ENCODE results near the gene PKMYT1.
A peak's percentile ranks its signal among the peaks of the same experiment; 100 is the strongest.
"Not testable (repeated sequence)": the region's sequence is repeated elsewhere in the genome, so short reads cannot be mapped to it uniquely, and the experiment has no call there.

The PKMYT1 gene

GRCh38 chr16:2929693-2930092 is 50.6 kb downstream of the PKMYT1 start:
- DNase-seq: no peak

- DNase-seq: no peak
Measured at GRCh38 chr16:2928796-2929195, 51.5 kb downstream of the PKMYT1 start.

GRCh38 chr16:2928151-2928550 is 52.1 kb downstream of the PKMYT1 start:
- not testable (repeated sequence) for DNase-seq

- peak; percentile 93 to 96 for DNase-seq
Measured at GRCh38 chr16:2927010-2927646, 53.1 kb downstream of the PKMYT1 start.

GRCh38 chr16:2926650-2926999 is 53.6 kb downstream of the PKMYT1 start:
- DNase-seq: no peak

- DNase-seq: no peak
Measured at GRCh38 chr16:2925951-2926649, 54.1 kb downstream of the PKMYT1 start.

- DNase-seq: no peak
Measured at GRCh38 chr16:2924901-2925755, 55.1 kb downstream of the PKMYT1 start.

- no peak for DNase-seq
Measured at GRCh38 chr16:2923481-2923880, 56.8 kb downstream of the PKMYT1 start.

Measured in activated T-cell treated with anti-CD3 and anti-CD28 coated beads, Interleukin-2, amount 50 U/mL, for 48 hours (primary cell).